HCT116 (cell line): ENCODE measurements around the gene HNRNPH3. TPM values are rescaled to one million over a fixed set of nuclear protein-coding genes. Genes with fewer than 3 reads are reported as not detected.

ENCODE experiments used
- ATAC-seq: fragments of 200-7000 bp; cut with Tn5 transposase; 2 replicates; pipeline ENCODE4 v1.9.1; 2020; ENCODE audit warnings: mild to moderate bottlenecking, moderate library complexity
- BruUV-seq: library from RNA; stranded (reverse); fragments of 400-500 nt; replicated peaks from 2 replicates; lab custom pipeline; 2021; lab: Mats Ljungman, UMichigan
- CTCF ChIA-PET: fragments of 300-600 bp; sonication (Branson Sonifier 250); formaldehyde crosslinking; loops from one replicate; lab custom pipeline; 2021; ENCODE audit warnings: antibody characterized with exemption; lab: Charles Lee
- POLR2A ChIA-PET: fragments of 300-600, 350-600 bp; sonication (Branson Sonifier 250); formaldehyde crosslinking; loops from one replicate; lab custom pipeline; 2021; ENCODE audit warnings: antibody characterized with exemption; lab: Charles Lee
- RAD21 ChIA-PET, 2 experiments: fragments of 300-600 bp; sonication (Branson Sonifier 250); formaldehyde crosslinking; loops; one replicate each; lab custom pipeline; 2023; ENCODE audit warnings: low total read pairs in 2 of 2; ENCODE audit not compliant: uncharacterized antibody in 2 of 2, unreplicated experiment in 2 of 2, low non-redundant PET in 1 of 2; lab: Charles Lee
- DNase-seq: peaks from one replicate; pipeline ENCODE4 v3.0.0-alpha.2; 2010; ENCODE audit warnings: low read depth, low spot score
- H2AFZ ChIP-seq: fragments of 200-600 bp; shearing (Covaris generic), sonication (generic); 2 replicates; pipeline ENCODE4 v1.6.1; 2017; ENCODE audit warnings: low read depth, mixed run types, mixed read lengths, antibody characterized with exemption, low read length; ENCODE audit not compliant: poor library complexity, severe bottlenecking
- H3K27ac ChIP-seq: 2 replicates; pipeline ENCODE4 v1.5.1; 2012; ENCODE audit warnings: low read depth, low read length
- H3K27me3 ChIP-seq: fragments of 200-600 bp; sonication (generic); 2 replicates; pipeline ENCODE4 v1.6.1; 2016; ENCODE audit warnings: mixed run types, low read length, mixed read lengths; ENCODE audit not compliant: insufficient read depth
- H3K36me3 ChIP-seq, 2 experiments: fragments of 200-500 bp in 1 of 2; fragments of 200-600 bp in 1 of 2; sonication (Bioruptor generic) in 1 of 2; sonication (generic) in 1 of 2; 2 replicates each; pipeline versions ENCODE4 v1.5.1 to v1.6.1; 2014 to 2016; ENCODE audit warnings: low read length in 2 of 2, inconsistent platforms in 1 of 2, mixed read lengths in 1 of 2, mixed run types in 1 of 2; ENCODE audit not compliant: insufficient read depth in 2 of 2, control insufficient read depth in 1 of 2
- H3K4me1 ChIP-seq, 2 experiments: fragments of 200-600 bp in 1 of 2; sonication (generic) in 1 of 2; 2 replicates each; pipeline versions ENCODE4 v1.5.1 to v1.6.1; 2012 to 2017; ENCODE audit warnings: low read length in 2 of 2, inconsistent platforms in 1 of 2, mild to moderate bottlenecking in 1 of 2, mixed read lengths in 1 of 2, mixed run types in 1 of 2, moderate library complexity in 1 of 2; ENCODE audit not compliant: insufficient read depth in 2 of 2, control insufficient read depth in 1 of 2
- H3K4me2 ChIP-seq: fragments of 200-600 bp; sonication (generic); 2 replicates; pipeline ENCODE4 v1.6.1; 2017; ENCODE audit warnings: mixed run types, low read length, mixed read lengths
- H3K4me3 ChIP-seq, 2 experiments: fragments of 200-600 bp in 1 of 2; sonication (generic) in 1 of 2; replicated peaks in 1 of 2; 2 replicates each; pipeline ENCODE4 v1.5.1; 2011 to 2016; ENCODE audit warnings: low read length in 2 of 2, control low read depth in 1 of 2, low read depth in 1 of 2, mild to moderate bottlenecking in 1 of 2, mixed read lengths in 1 of 2, mixed run types in 1 of 2
- H3K79me2 ChIP-seq: fragments of 200-600 bp; sonication (generic); 2 replicates; pipeline ENCODE4 v1.6.1; 2017; ENCODE audit warnings: mild to moderate bottlenecking, mixed run types, low read length, moderate library complexity, mixed read lengths; ENCODE audit not compliant: insufficient read depth
- H3K9ac ChIP-seq: fragments of 200-600 bp; sonication (generic); 2 replicates; pipeline ENCODE4 v1.6.1; 2016; ENCODE audit warnings: low read length, mixed read lengths
- H3K9me2 ChIP-seq: fragments of 200-600 bp; sonication (generic), shearing (Covaris generic); 2 replicates; pipeline ENCODE4 v1.6.1; 2017; ENCODE audit warnings: mixed run types, mild to moderate bottlenecking, moderate library complexity; ENCODE audit not compliant: insufficient read depth
- H3K9me3 ChIP-seq, 2 experiments: fragments of 200-500 bp in 1 of 2; fragments of 200-600 bp in 1 of 2; sonication (Bioruptor generic) in 1 of 2; sonication (generic) in 1 of 2; 2 replicates each; pipeline ENCODE4 v1.6.1; 2014 to 2017; ENCODE audit warnings: low read length in 2 of 2, mixed read lengths in 2 of 2, inconsistent platforms in 1 of 2, low read depth in 1 of 2, mild to moderate bottlenecking in 1 of 2, mixed run types in 1 of 2, moderate library complexity in 1 of 2; ENCODE audit not compliant: control insufficient read depth in 1 of 2, insufficient read depth in 1 of 2
- H4K20me1 ChIP-seq: fragments of 200-600 bp; sonication (generic), shearing (Covaris generic); 2 replicates; pipeline ENCODE4 v1.6.1; 2017; ENCODE audit warnings: mixed run types, mild to moderate bottlenecking, moderate library complexity; ENCODE audit not compliant: insufficient read depth
- ATF3 ChIP-seq: IDR thresholded peaks from 2 replicates; pipeline ENCODE4 v1.6.1; 2012
- CEBPB ChIP-seq: IDR thresholded peaks from 2 replicates; pipeline ENCODE4 v1.6.1; 2012; ENCODE audit warnings: low read depth
- EZH2phosphoT487 ChIP-seq: fragments of 200-600 bp; IDR thresholded peaks from 2 replicates; pipeline ENCODE4 v1.6.1; 2018; ENCODE audit warnings: antibody characterized with exemption, borderline replicate concordance
- FOSL1 ChIP-seq: IDR thresholded peaks from 2 replicates; pipeline ENCODE4 v1.6.1; 2012; ENCODE audit warnings: low read depth
- POLR2A ChIP-seq: IDR thresholded peaks from 2 replicates; pipeline ENCODE4 v1.7.0; 2011; ENCODE audit warnings: borderline replicate concordance; ENCODE audit not compliant: insufficient read depth, insufficient read length; ENCODE audit errors: extremely low read depth
- TCF7L2 ChIP-seq: IDR thresholded peaks from 2 replicates; pipeline ENCODE4 v1.7.0; 2011; ENCODE audit warnings: borderline replicate concordance, inconsistent platforms; ENCODE audit not compliant: insufficient read depth, insufficient read length; ENCODE audit errors: extremely low read depth
- YY1 ChIP-seq: IDR thresholded peaks from 2 replicates; pipeline ENCODE4 v1.6.1; 2011; ENCODE audit warnings: low read length, low read depth, moderate library complexity, mild to moderate bottlenecking; ENCODE audit not compliant: insufficient replicate concordance; ENCODE audit errors: extremely low read depth
- ZBTB33 ChIP-seq: IDR thresholded peaks from 2 replicates; pipeline ENCODE4 v1.6.1; 2011; ENCODE audit warnings: mild to moderate bottlenecking, low read length, moderate library complexity; ENCODE audit not compliant: insufficient replicate concordance; ENCODE audit errors: extremely low read depth
- ZFX ChIP-seq: fragments of 450-650 bp; IDR thresholded peaks from 2 replicates; pipeline ENCODE4 v1.6.1; 2017
- ZNF274 ChIP-seq: fragments of 200-500 bp; sonication (Bioruptor generic); IDR thresholded peaks from 2 replicates; pipeline ENCODE4 v1.6.1; 2014; ENCODE audit warnings: mild to moderate bottlenecking, low read depth, low read length, inconsistent platforms
- intact Hi-C: fragments of 100-400 bp; cut with micrococcal nuclease; formaldehyde crosslinking; loops from 2 replicates; pipeline ENCODE4 v1.10.0; 2022
- total RNA-seq: library from RNA; stranded (reverse); gene quantifications from one replicate; pipeline ENCODE4 v1.2.1, GENCODE V29; 2021; ENCODE audit not compliant: unreplicated experiment
- TF ChIP-seq, protein P1 (sequence below), 3 experiments: fragments of 200-600 bp in 1 of 3; sonication (generic) in 1 of 3; IDR thresholded peaks in 2 of 3; conservative IDR thresholded peaks in 1 of 3; 2 replicates each; pipeline ENCODE4 v1.5.1; 2012 to 2017; ENCODE audit warnings: low read depth in 2 of 3, low read length in 2 of 3, antibody characterized with exemption in 1 of 3, borderline replicate concordance in 1 of 3, control low read depth in 1 of 3, mild to moderate bottlenecking in 1 of 3, mixed read lengths in 1 of 3, mixed run types in 1 of 3, moderate library complexity in 1 of 3; ENCODE audit not compliant: insufficient read depth in 1 of 3
- TF ChIP-seq, protein P2 (sequence below): IDR thresholded peaks from 2 replicates; pipeline ENCODE4 v1.6.1; 2012; ENCODE audit warnings: low read depth

HNRNPH3 gene
- total RNA-seq, 1 experiment from 2014 or later = 126 TPM

- Histone ChIP-seq H3K9me3 (no peaks in the 10 kb centered on the region; a peak in 1 of 4 replicates), H3K36me3 (no peaks in the 10 kb centered on the region), H2AFZ (no peak overlapping the region), H3K4me2 (no peak overlapping the region), H3K9ac (no peak overlapping the region), H3K9me2 (no peaks in the 10 kb centered on the region), H3K4me3 (no peak overlapping the region), H3K4me1 (no peaks in the 10 kb centered on the region), H3K79me2 (no peaks in the 10 kb centered on the region), H3K27me3 (no peaks in the 10 kb centered on the region), H4K20me1 (no peaks in the 10 kb centered on the region), H3K27ac (no peak overlapping the region)
- no peak for TF ChIP-seq YY1
- no peak for TF ChIP-seq POLR2A
- TF ChIP-seq FOSL1 = no peak
- TF ChIP-seq CEBPB = no peak
- TF ChIP-seq ZFX = no peak
- no peak for TF ChIP-seq ZNF274
- no peak for TF ChIP-seq ATF3
- TF ChIP-seq EZH2phosphoT487 = no peak
- TF ChIP-seq, protein P1, sequence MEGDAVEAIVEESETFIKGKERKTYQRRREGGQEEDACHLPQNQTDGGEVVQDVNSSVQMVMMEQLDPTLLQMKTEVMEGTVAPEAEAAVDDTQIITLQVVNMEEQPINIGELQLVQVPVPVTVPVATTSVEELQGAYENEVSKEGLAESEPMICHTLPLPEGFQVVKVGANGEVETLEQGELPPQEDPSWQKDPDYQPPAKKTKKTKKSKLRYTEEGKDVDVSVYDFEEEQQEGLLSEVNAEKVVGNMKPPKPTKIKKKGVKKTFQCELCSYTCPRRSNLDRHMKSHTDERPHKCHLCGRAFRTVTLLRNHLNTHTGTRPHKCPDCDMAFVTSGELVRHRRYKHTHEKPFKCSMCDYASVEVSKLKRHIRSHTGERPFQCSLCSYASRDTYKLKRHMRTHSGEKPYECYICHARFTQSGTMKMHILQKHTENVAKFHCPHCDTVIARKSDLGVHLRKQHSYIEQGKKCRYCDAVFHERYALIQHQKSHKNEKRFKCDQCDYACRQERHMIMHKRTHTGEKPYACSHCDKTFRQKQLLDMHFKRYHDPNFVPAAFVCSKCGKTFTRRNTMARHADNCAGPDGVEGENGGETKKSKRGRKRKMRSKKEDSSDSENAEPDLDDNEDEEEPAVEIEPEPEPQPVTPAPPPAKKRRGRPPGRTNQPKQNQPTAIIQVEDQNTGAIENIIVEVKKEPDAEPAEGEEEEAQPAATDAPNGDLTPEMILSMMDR (IDR thresholded peaks at IDR 0.05 in 2 of 3, conservative IDR thresholded peaks at IDR 0.05 in 1 of 3; ENCODE audit: borderline replicate concordance in 1 of 3, insufficient read depth in 1 of 3, low read depth in 2 of 3, low read length in 2 of 3) = no peak
- no peak for TF ChIP-seq TCF7L2
- TF ChIP-seq, protein P2, sequence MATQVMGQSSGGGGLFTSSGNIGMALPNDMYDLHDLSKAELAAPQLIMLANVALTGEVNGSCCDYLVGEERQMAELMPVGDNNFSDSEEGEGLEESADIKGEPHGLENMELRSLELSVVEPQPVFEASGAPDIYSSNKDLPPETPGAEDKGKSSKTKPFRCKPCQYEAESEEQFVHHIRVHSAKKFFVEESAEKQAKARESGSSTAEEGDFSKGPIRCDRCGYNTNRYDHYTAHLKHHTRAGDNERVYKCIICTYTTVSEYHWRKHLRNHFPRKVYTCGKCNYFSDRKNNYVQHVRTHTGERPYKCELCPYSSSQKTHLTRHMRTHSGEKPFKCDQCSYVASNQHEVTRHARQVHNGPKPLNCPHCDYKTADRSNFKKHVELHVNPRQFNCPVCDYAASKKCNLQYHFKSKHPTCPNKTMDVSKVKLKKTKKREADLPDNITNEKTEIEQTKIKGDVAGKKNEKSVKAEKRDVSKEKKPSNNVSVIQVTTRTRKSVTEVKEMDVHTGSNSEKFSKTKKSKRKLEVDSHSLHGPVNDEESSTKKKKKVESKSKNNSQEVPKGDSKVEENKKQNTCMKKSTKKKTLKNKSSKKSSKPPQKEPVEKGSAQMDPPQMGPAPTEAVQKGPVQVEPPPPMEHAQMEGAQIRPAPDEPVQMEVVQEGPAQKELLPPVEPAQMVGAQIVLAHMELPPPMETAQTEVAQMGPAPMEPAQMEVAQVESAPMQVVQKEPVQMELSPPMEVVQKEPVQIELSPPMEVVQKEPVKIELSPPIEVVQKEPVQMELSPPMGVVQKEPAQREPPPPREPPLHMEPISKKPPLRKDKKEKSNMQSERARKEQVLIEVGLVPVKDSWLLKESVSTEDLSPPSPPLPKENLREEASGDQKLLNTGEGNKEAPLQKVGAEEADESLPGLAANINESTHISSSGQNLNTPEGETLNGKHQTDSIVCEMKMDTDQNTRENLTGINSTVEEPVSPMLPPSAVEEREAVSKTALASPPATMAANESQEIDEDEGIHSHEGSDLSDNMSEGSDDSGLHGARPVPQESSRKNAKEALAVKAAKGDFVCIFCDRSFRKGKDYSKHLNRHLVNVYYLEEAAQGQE = no peak
- no peak for TF ChIP-seq ZBTB33
- ChIA-PET RAD21 (no interaction called here), POLR2A (no interaction called here), CTCF (no interaction called here)
- no TSS peak for BruUV-seq
- intact Hi-C loops = no loop called here
- no peak for ATAC-seq
- no peak for DNase-seq
Observed at GRCh38 chr10:68315582-68315981, 16.3 kb upstream of the HNRNPH3 start.
